K562 (cell line): Measurements from ENCODE around the gene FAM167B. TPM values are rescaled to one million over a fixed set of nuclear protein-coding genes. Genes with fewer than 3 reads are reported as not detected.
A peak's percentile ranks its signal among the peaks of the same experiment; 100 is the strongest.

Experiments
- ARNT ChIP-seq, 2 experiments: fragments of 450-650 bp; IDR thresholded peaks; 2 replicates each; pipeline ENCODE4 v1.6.1; 2016; ENCODE audit warnings: mild to moderate bottlenecking in 1 of 2
- CREM ChIP-seq: IDR thresholded peaks from 2 replicates; pipeline ENCODE4 v1.6.1; 2014; ENCODE audit warnings: antibody characterized with exemption, low read depth
- DDX20 ChIP-seq: fragments of 450-650 bp; IDR thresholded peaks from 2 replicates; pipeline ENCODE4 v1.6.1; 2016; ENCODE audit warnings: missing genetic modification characterization, low read depth, mild to moderate bottlenecking, missing compliant biosample characterization, moderate library complexity
- GABPB2 ChIP-seq: fragments of 250-450 bp; sonication (Bioruptor Pico); conservative IDR thresholded peaks from 2 replicates; pipeline ENCODE4 v1.5.1; 2021; ENCODE audit warnings: mild to moderate bottlenecking
- JUNB ChIP-seq: fragments of 450-650 bp; formaldehyde crosslinking; conservative IDR thresholded peaks from 2 replicates; pipeline ENCODE4 v1.4.0; 2020; ENCODE audit warnings: mild to moderate bottlenecking
- KAT8 ChIP-seq: fragments of 450-650 bp; IDR thresholded peaks from 2 replicates; pipeline ENCODE4 v1.6.1; 2016; ENCODE audit warnings: low read depth, mild to moderate bottlenecking
- KDM1A ChIP-seq, 2 experiments: fragments of 450-650 bp; IDR thresholded peaks; 2 replicates each; pipeline ENCODE4 v1.6.1; 2016; ENCODE audit warnings: mild to moderate bottlenecking in 2 of 2
- MIER1 ChIP-seq: fragments of 450-650 bp; IDR thresholded peaks from 2 replicates; pipeline ENCODE4 v1.6.1; 2016; ENCODE audit warnings: antibody characterized with exemption, mild to moderate bottlenecking, low read depth
- RAD51 ChIP-seq: fragments of 450-650 bp; IDR thresholded peaks from 2 replicates; pipeline ENCODE4 v1.7.1; 2016; ENCODE audit warnings: low read depth, mild to moderate bottlenecking, borderline replicate concordance
- RFX1 ChIP-seq: fragments of 450-650 bp; IDR thresholded peaks from 2 replicates; pipeline ENCODE4 v1.6.1; 2016; ENCODE audit warnings: mild to moderate bottlenecking, moderate library complexity
- RFX7 ChIP-seq: fragments of 250-450 bp; sonication (Bioruptor Pico); IDR thresholded peaks from 2 replicates; pipeline ENCODE4 v1.5.1; 2021; ENCODE audit warnings: mild to moderate bottlenecking
- SIN3B ChIP-seq: fragments of 450-650 bp; IDR thresholded peaks from 2 replicates; pipeline ENCODE4 v1.6.1; 2017; ENCODE audit warnings: low read depth, mild to moderate bottlenecking, moderate library complexity
- TCF3 ChIP-seq: sonication (generic); formaldehyde crosslinking; IDR thresholded peaks from 2 replicates; pipeline ENCODE4 v1.4.0; 2020; ENCODE audit warnings: mild to moderate bottlenecking, missing genetic modification reagents
- TCF7 ChIP-seq: sonication (generic); IDR thresholded peaks from 2 replicates; pipeline ENCODE4 v1.6.1; 2016; ENCODE audit warnings: antibody characterized with exemption, borderline replicate concordance
- ZBTB40 ChIP-seq, 2 experiments: fragments of 450-650 bp in 1 of 2; sonication (generic) in 1 of 2; formaldehyde crosslinking in 1 of 2; IDR thresholded peaks; 2 replicates each; pipeline versions ENCODE4 v1.7.1 to v1.9.0; 2016 to 2022; ENCODE audit warnings: inconsistent platforms in 1 of 2, mild to moderate bottlenecking in 1 of 2, missing genetic modification reagents in 1 of 2
- polyA plus RNA-seq, 8 experiments: library from polyadenylated mRNA; depleted of rRNA in 4 of 8; stranded (reverse) in 5 of 8; unstranded in 3 of 8; fragments of >200 nt; fragmentation: Nextera tagmentation in 2 of 8; fragmentation: Illumina TruSeq in 1 of 8; extraction: Ambion mirVana in 2 of 8; extraction: Trizol in 1 of 8; gene quantifications; 2 replicates each; pipeline versions ENCODE4 v1.2.1 to v1.2.3, GENCODE V29; 2011 to 2014; ENCODE audit warnings: inconsistent platforms in 1 of 8, missing spikeins in 1 of 8
- total RNA-seq, 7 experiments: library from RNA; depleted of rRNA in 6 of 7; stranded (reverse); fragments of >200 nt in 6 of 7; fragmentation: Illumina TruSeq in 2 of 7; extraction: Trizol in 2 of 7; gene quantifications; 2 replicates each; pipeline versions ENCODE4 v1.2.1 to v1.2.3, GENCODE V29; 2011 to 2021; ENCODE audit warnings: low replicate concordance in 1 of 7
- TF ChIP-seq, protein P1 (sequence below): fragments of 450-650 bp; formaldehyde crosslinking; IDR thresholded peaks from 2 replicates; pipeline ENCODE4 v1.4.0; 2020; ENCODE audit warnings: mild to moderate bottlenecking

FAM167B gene
- total and polyA plus RNA-seq, 9 of the 15 experiments (the other 6 are each of a cell fraction or from before 2014, with no cell fraction given): not detected

DNA sequence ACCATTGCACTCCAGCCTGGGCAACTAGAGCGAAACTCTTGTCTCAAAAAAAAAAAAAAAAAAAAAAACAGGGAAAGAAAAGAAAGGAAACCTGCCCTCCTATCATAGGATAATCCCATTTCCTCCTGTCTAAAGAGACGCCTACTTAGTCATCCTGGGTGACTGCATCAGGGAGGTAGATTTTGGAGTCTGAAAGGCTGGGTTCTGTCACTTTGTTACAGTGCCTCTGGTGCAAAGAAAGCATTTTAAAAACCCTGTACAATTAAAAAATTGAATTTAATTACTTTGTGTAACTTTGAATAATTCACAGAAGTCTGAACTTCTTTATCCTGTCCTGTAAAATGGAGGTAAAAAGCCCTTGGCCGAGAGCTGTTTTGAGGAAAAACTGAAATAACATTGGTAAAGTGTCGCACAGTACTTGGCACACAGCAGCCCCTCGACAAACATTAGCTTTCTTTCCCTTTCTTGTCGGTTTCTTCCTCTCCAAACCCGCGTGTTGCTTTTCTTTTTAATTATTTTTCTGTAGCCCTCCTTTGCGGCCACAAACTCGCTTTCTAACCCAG is 44.2 kb downstream of the FAM167B start (continued):
- TF ChIP-seq ZBTB40 (IDR thresholded peaks at IDR 0.05) (peak; percentile 68), ZBTB40 (CRISPR knock-in tag; IDR thresholded peaks at IDR 0.05) (no peak), SIN3B (no peak), KDM1A (IDR thresholded peaks at IDR 0.05) (no peak), KAT8 (no peak), JUNB (CRISPR knock-in tag) (no peak), TCF3 (CRISPR knock-in tag) (no peak), MIER1 (0 out of 2 replicates have a peak, but pooled peaks have one; percentile 61), RFX7 (CRISPR knock-in tag) (peak; percentile 37; the same call in 1 of the 2 replicates), CREM (no peak), RAD51 (no peak), GABPB2 (CRISPR knock-in tag) (no peak), RFX1 (no peak), DDX20 (tag) (peak; percentile 52; the same call in 1 of the 2 replicates), ARNT (IDR thresholded peaks at IDR 0.05) (peak in 1 of 2 experiments; percentile 53; a peak in 1 of 4 replicates), TCF7 (no peak; the same call in 1 of the 2 replicates)
- TF ChIP-seq, protein P1, sequence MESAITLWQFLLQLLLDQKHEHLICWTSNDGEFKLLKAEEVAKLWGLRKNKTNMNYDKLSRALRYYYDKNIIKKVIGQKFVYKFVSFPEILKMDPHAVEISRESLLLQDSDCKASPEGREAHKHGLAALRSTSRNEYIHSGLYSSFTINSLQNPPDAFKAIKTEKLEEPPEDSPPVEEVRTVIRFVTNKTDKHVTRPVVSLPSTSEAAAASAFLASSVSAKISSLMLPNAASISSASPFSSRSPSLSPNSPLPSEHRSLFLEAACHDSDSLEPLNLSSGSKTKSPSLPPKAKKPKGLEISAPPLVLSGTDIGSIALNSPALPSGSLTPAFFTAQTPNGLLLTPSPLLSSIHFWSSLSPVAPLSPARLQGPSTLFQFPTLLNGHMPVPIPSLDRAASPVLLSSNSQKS (CRISPR knock-in tag): no peak
